ENCODE data around the gene RPS6KA2. TPM values are rescaled to one million over a fixed set of nuclear protein-coding genes. Genes with fewer than 3 reads are reported as not detected.
"Not testable (repeated sequence)": the region's sequence is repeated elsewhere in the genome, so short reads cannot be mapped to it uniquely, and the experiment has no call there.

RPS6KA2 gene
- total RNA-seq, 1 experiment from 2014 or later: 18.5 TPM

- H3K27ac ChIP-seq: no peak overlapping the region
Observed at GRCh38 chr6:166364456-166364855, 262.6 kb downstream of the RPS6KA2 start.

GRCh38 chr6:166362427-166362826 is 264.6 kb downstream of the RPS6KA2 start:
- H2AFZ ChIP-seq; H3K9me3 ChIP-seq (ENCODE audit: insufficient read depth, low read depth); intact Hi-C loops (cut with micrococcal nuclease; ENCODE audit: unreplicated experiment); H3K36me3 ChIP-seq (ENCODE audit: low read depth); H3K9me2 ChIP-seq (ENCODE audit: insufficient read depth); H4K20me1 ChIP-seq (ENCODE audit: insufficient read depth); BruUV-seq (replicated peaks); H3K4me2 ChIP-seq; H3K79me2 ChIP-seq (ENCODE audit: low read depth); H3K4me1 ChIP-seq (replicated peaks; ENCODE audit: insufficient read depth); H3K4me3 ChIP-seq; DNase-seq; H3F3A ChIP-seq (ENCODE audit: insufficient read depth, low read depth); CTCF ChIA-PET; POLR2A ChIA-PET (ENCODE audit: unreplicated experiment); H3K27me3 ChIP-seq (ENCODE audit: insufficient read depth, low read depth); H3K27ac ChIP-seq: not testable (repeated sequence)

More at GRCh38 chr6:166364456-166364855, 262.6 kb downstream of the RPS6KA2 start:
- Histone ChIP-seq H3K79me2 (ENCODE audit: low read depth) (no peaks in the 10 kb centered on the region), H3K4me1 (replicated peaks; ENCODE audit: insufficient read depth) (peaks cover 9% of the 10 kb centered on the region; the same call in 1 of the 2 replicates), H3K9me2 (ENCODE audit: insufficient read depth) (no peaks in the 10 kb centered on the region), H3K36me3 (ENCODE audit: low read depth) (no peaks in the 10 kb centered on the region), H3K9me3 (ENCODE audit: insufficient read depth, low read depth) (no peaks in the 10 kb centered on the region), H2AFZ (no peak overlapping the region), H3K27me3 (ENCODE audit: insufficient read depth, low read depth) (no peaks in the 10 kb centered on the region), H3F3A (ENCODE audit: insufficient read depth, low read depth) (no peaks in the 10 kb centered on the region), H3K4me3 (no peak overlapping the region), H4K20me1 (ENCODE audit: insufficient read depth) (no peaks in the 10 kb centered on the region), H3K4me2 (no peak overlapping the region)
- CTCF ChIA-PET: no interaction called here
- POLR2A ChIA-PET (ENCODE audit: unreplicated experiment): no interaction called here
- TF ChIP-seq CTCF (conservative IDR thresholded peaks at IDR 0.05): no peak
- TF ChIP-seq EZH2 (IDR thresholded peaks at IDR 0.05; ENCODE audit: low read depth): no peak
- no TSS peak for BruUV-seq (replicated peaks)
- intact Hi-C loops (cut with micrococcal nuclease; ENCODE audit: unreplicated experiment): no loop called here
- DNase-seq: no peak

DNA sequence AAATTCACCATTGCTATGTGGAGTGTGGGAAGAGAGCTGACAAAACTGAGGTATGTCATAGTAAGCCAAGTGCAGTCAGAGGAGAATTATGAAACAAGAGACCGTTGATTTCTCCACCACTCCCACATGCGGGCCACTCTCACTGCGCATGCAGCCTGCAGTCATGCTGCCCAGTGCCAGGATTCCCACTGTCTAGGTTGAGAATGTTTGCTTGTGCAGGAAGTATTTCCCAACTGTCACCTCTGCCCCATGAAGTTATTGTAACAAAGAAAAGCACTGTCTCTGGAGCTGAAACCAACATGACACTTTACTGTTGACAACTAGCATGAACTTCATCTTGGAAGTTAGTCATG is 266.0 kb downstream of the RPS6KA2 start:
- ChIA-PET POLR2A (ENCODE audit: unreplicated experiment) (no interaction called here), CTCF (no interaction called here)
- Histone ChIP-seq H3K4me3 (no peak overlapping the region), H3K4me1 (replicated peaks; ENCODE audit: insufficient read depth) (peaks cover 9% of the 10 kb centered on the region; the same call in 1 of the 2 replicates), H3K36me3 (ENCODE audit: low read depth) (no peaks in the 10 kb centered on the region), H4K20me1 (ENCODE audit: insufficient read depth) (no peaks in the 10 kb centered on the region), H3K79me2 (ENCODE audit: low read depth) (no peaks in the 10 kb centered on the region), H3K27ac (no peak overlapping the region), H2AFZ (no peak overlapping the region), H3K4me2 (no peak overlapping the region), H3K9me2 (ENCODE audit: insufficient read depth) (no peaks in the 10 kb centered on the region), H3F3A (ENCODE audit: insufficient read depth, low read depth) (no peaks in the 10 kb centered on the region), H3K9me3 (ENCODE audit: insufficient read depth, low read depth) (no peaks in the 10 kb centered on the region), H3K27me3 (ENCODE audit: insufficient read depth, low read depth) (no peaks in the 10 kb centered on the region)
- no peak for DNase-seq
- no TSS peak for BruUV-seq (replicated peaks)
- intact Hi-C loops (cut with micrococcal nuclease; ENCODE audit: unreplicated experiment): no loop called here
- TF ChIP-seq CTCF (conservative IDR thresholded peaks at IDR 0.05) (no peak), EZH2 (IDR thresholded peaks at IDR 0.05; ENCODE audit: low read depth) (no peak)
